K562 (cell line): Measurements from ENCODE around the gene DCUN1D3. TPM values are rescaled to one million over a fixed set of nuclear protein-coding genes. Genes with fewer than 3 reads are reported as not detected.

Source experiments
- ATF7 ChIP-seq: fragments of 450-650 bp; IDR thresholded peaks from 2 replicates; pipeline ENCODE4 v1.7.1; 2014; ENCODE audit warnings: mild to moderate bottlenecking, moderate library complexity
- BRD9 ChIP-seq: fragments of 450-650 bp; IDR thresholded peaks from 2 replicates; pipeline ENCODE4 v1.6.1; 2018; ENCODE audit warnings: low read depth; ENCODE audit not compliant: partially characterized antibody
- CXXC5 ChIP-seq: fragments of 250-450 bp; sonication (Bioruptor Pico); IDR thresholded peaks from 2 replicates; pipeline ENCODE4 v1.8.0; 2022; ENCODE audit warnings: inconsistent platforms, mild to moderate bottlenecking, moderate library complexity
- FOS ChIP-seq: IDR thresholded peaks from 3 replicates; pipeline ENCODE4 v1.6.1; 2011; ENCODE audit not compliant: insufficient read length; ENCODE audit errors: extremely low read depth
- POLR2AphosphoS2 ChIP-seq: IDR thresholded peaks from 2 replicates; pipeline ENCODE4 v1.6.1; 2012; ENCODE audit warnings: low read length, improper control_type of control experiment
- RAD51 ChIP-seq: fragments of 450-650 bp; IDR thresholded peaks from 2 replicates; pipeline ENCODE4 v1.7.1; 2016; ENCODE audit warnings: low read depth, mild to moderate bottlenecking, borderline replicate concordance
- RERE ChIP-seq: sonication (generic); formaldehyde crosslinking; IDR thresholded peaks from 2 replicates; pipeline ENCODE4 v1.8.0; 2023; ENCODE audit warnings: missing genetic modification reagents, mild to moderate bottlenecking, borderline replicate concordance
- RNF2 ChIP-seq: sonication (generic); IDR thresholded peaks from 2 replicates; pipeline ENCODE4 v1.6.1; 2016
- SPI1 ChIP-seq: IDR thresholded peaks from 2 replicates; pipeline ENCODE4 v1.6.1; 2011; ENCODE audit warnings: low read depth, low read length, control low read depth, borderline replicate concordance
- ZBED1 ChIP-seq: IDR thresholded peaks from 2 replicates; pipeline ENCODE4 v1.6.1; 2014
- ZKSCAN8 ChIP-seq: fragments of 200-800 bp; sonication (Bioruptor generic); IDR thresholded peaks from 2 replicates; pipeline ENCODE4 v1.6.1; 2016; ENCODE audit warnings: missing genetic modification characterization, missing compliant biosample characterization
- ZNF121 ChIP-seq: sonication (generic); formaldehyde crosslinking; conservative IDR thresholded peaks from 2 replicates; pipeline ENCODE4 v1.8.0; 2022; ENCODE audit warnings: missing genetic modification reagents
- ZNF184 ChIP-seq: sonication (generic); formaldehyde crosslinking; IDR thresholded peaks from 2 replicates; pipeline ENCODE4 v1.5.0; 2020; ENCODE audit warnings: missing genetic modification reagents
- ZNF583 ChIP-seq: fragments of 250-450 bp; sonication (Bioruptor Pico); IDR thresholded peaks from 2 replicates; pipeline ENCODE4 v1.4.0; 2020
- ZNF830 ChIP-seq: fragments of 250-450 bp; sonication (Bioruptor Pico); IDR thresholded peaks from 2 replicates; pipeline ENCODE4 v1.5.0; 2021; ENCODE audit warnings: mild to moderate bottlenecking
- polyA plus RNA-seq, 8 experiments: library from polyadenylated mRNA; depleted of rRNA in 4 of 8; stranded (reverse) in 5 of 8; unstranded in 3 of 8; fragments of >200 nt; fragmentation: Nextera tagmentation in 2 of 8; fragmentation: Illumina TruSeq in 1 of 8; extraction: Ambion mirVana in 2 of 8; extraction: Trizol in 1 of 8; gene quantifications; 2 replicates each; pipeline versions ENCODE4 v1.2.1 to v1.2.3, GENCODE V29; 2011 to 2014; ENCODE audit warnings: inconsistent platforms in 1 of 8, missing spikeins in 1 of 8
- total RNA-seq, 7 experiments: library from RNA; depleted of rRNA in 6 of 7; stranded (reverse); fragments of >200 nt in 6 of 7; fragmentation: Illumina TruSeq in 2 of 7; extraction: Trizol in 2 of 7; gene quantifications; 2 replicates each; pipeline versions ENCODE4 v1.2.1 to v1.2.3, GENCODE V29; 2011 to 2021; ENCODE audit warnings: low replicate concordance in 1 of 7
- TF ChIP-seq, protein P1 (sequence below), 2 experiments: fragments of 450-650 bp in 1 of 2; sonication (generic) in 1 of 2; formaldehyde crosslinking in 1 of 2; IDR thresholded peaks in 1 of 2; conservative IDR thresholded peaks in 1 of 2; 2 replicates each; pipeline versions ENCODE4 v1.6.1 to v1.8.1; 2016 to 2023; ENCODE audit warnings: mild to moderate bottlenecking in 2 of 2, moderate library complexity in 2 of 2, inconsistent platforms in 1 of 2, missing genetic modification reagents in 1 of 2
- TF ChIP-seq, protein P2 (sequence below): fragments of 450-650 bp; IDR thresholded peaks from 2 replicates; pipeline ENCODE4 v1.6.1; 2016; ENCODE audit warnings: antibody characterized with exemption
- TF ChIP-seq, protein P3 (sequence below), 2 experiments: fragments of 450-650 bp; IDR thresholded peaks; 2 replicates each; pipeline ENCODE4 v1.6.1; 2018; ENCODE audit warnings: mild to moderate bottlenecking in 2 of 2, low read depth in 1 of 2; ENCODE audit not compliant: partially characterized antibody in 2 of 2

The DCUN1D3 gene
- total and polyA plus RNA-seq, 9 of the 15 experiments (the other 6 are each of a cell fraction or from before 2014, with no cell fraction given): 1.0 to 4.7 (median 2.2) TPM

- TF ChIP-seq RERE (CRISPR knock-in tag) (no peak), ZBED1 (no peak), POLR2AphosphoS2 (no peak), RAD51 (no peak), ATF7 (no peak), RNF2 (no peak), BRD9 (no peak), CXXC5 (CRISPR knock-in tag) (no peak), ZNF583 (no peak), FOS (no peak), ZKSCAN8 (0 out of 2 replicates have a peak, but pooled peaks have one; percentile 44), ZNF830 (no peak), SPI1 (no peak), ZNF121 (CRISPR knock-in tag) (no peak), ZNF184 (CRISPR knock-in tag) (no peak)
- TF ChIP-seq, protein P1, sequence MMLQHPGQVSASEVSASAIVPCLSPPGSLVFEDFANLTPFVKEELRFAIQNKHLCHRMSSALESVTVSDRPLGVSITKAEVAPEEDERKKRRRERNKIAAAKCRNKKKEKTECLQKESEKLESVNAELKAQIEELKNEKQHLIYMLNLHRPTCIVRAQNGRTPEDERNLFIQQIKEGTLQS (IDR thresholded peaks at IDR 0.05): no peak
- TF ChIP-seq, protein P1 (CRISPR knock-in tag; conservative IDR thresholded peaks at IDR 0.05): no peak
- TF ChIP-seq, protein P2, sequence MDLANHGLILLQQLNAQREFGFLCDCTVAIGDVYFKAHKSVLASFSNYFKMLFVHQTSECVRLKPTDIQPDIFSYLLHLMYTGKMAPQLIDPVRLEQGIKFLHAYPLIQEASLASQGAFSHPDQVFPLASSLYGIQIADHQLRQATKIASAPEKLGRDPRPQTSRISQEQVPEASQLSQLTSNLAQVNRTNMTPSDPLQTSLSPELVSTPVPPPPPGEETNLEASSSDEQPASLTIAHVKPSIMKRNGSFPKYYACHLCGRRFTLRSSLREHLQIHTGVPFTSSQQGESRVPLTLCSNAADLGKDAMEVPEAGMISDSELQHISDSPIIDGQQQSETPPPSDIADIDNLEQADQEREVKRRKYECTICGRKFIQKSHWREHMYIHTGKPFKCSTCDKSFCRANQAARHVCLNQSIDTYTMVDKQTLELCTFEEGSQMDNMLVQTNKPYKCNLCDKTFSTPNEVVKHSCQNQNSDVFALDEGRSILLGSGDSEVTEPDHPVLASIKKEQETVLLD: no peak
- TF ChIP-seq, protein P3, sequence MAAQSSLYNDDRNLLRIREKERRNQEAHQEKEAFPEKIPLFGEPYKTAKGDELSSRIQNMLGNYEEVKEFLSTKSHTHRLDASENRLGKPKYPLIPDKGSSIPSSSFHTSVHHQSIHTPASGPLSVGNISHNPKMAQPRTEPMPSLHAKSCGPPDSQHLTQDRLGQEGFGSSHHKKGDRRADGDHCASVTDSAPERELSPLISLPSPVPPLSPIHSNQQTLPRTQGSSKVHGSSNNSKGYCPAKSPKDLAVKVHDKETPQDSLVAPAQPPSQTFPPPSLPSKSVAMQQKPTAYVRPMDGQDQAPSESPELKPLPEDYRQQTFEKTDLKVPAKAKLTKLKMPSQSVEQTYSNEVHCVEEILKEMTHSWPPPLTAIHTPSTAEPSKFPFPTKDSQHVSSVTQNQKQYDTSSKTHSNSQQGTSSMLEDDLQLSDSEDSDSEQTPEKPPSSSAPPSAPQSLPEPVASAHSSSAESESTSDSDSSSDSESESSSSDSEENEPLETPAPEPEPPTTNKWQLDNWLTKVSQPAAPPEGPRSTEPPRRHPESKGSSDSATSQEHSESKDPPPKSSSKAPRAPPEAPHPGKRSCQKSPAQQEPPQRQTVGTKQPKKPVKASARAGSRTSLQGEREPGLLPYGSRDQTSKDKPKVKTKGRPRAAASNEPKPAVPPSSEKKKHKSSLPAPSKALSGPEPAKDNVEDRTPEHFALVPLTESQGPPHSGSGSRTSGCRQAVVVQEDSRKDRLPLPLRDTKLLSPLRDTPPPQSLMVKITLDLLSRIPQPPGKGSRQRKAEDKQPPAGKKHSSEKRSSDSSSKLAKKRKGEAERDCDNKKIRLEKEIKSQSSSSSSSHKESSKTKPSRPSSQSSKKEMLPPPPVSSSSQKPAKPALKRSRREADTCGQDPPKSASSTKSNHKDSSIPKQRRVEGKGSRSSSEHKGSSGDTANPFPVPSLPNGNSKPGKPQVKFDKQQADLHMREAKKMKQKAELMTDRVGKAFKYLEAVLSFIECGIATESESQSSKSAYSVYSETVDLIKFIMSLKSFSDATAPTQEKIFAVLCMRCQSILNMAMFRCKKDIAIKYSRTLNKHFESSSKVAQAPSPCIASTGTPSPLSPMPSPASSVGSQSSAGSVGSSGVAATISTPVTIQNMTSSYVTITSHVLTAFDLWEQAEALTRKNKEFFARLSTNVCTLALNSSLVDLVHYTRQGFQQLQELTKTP (IDR thresholded peaks at IDR 0.05; ENCODE audit: low read depth in 1 of 2, partially characterized antibody in 2 of 2): peak in 1 of 2 experiments; percentile 65
These were observed 48.3 kb upstream of the DCUN1D3 start (continued) for GRCh38 chr16:20948444-20948843.
